Activated naive CD4-positive, alpha-beta T cell treated with anti-CD3 and anti-CD28 coated beads, Interleukin-2, amount 50 U/mL, for 72 hours (primary cell): Measurements from ENCODE around the gene KDSR. TPM values are rescaled to one million over a fixed set of nuclear protein-coding genes. Genes with fewer than 3 reads are reported as not detected.

Source experiments
- ATAC-seq, 2 donors: fragments of 150-1000 bp; cut with Tn5 transposase; 2 replicates each; pipeline ENCODE4 v1.10.0; 2021; ENCODE audit warnings: mild to moderate bottlenecking in 2 of 2, moderate library complexity in 2 of 2
- DNase-seq, 2 donors: peaks; one replicate each; pipeline ENCODE4 v3.0.0; 2021 to 2022; ENCODE audit warnings: low spot score in 2 of 2
- H3K27ac Mint-ChIP-seq, 2 donors: one replicate each; pipeline ENCODE4 v1.8.0; 2022; ENCODE audit warnings: mild to moderate bottlenecking in 2 of 2, mixed read lengths in 2 of 2
- H3K36me3 Mint-ChIP-seq, 2 donors: one replicate each; pipeline ENCODE4 v1.8.0; 2022; ENCODE audit warnings: mixed read lengths in 2 of 2
- H3K9me3 Mint-ChIP-seq, 2 donors: one replicate each; pipeline ENCODE4 v1.8.0; 2022; ENCODE audit warnings: mixed read lengths in 2 of 2
- total RNA-seq, 2 donors: library from RNA; stranded (reverse); gene quantifications; one replicate each; pipeline ENCODE4 v1.2.3, GENCODE V29; 2022

KDSR gene
- total RNA-seq, result 10 to 100 TPM; 69.1 to 90.1 TPM

- ATAC-seq, result peak; percentile 83 to 90
- Mint-ChIP-seq H3K36me3 (peaks cover 27 to 40% of the 10 kb centered on the region in 2 donors), H3K27ac (peak within 1 kb of the TSS; percentile 84 to 94), H3K9me3 (peaks cover 7 to 14% of the 10 kb centered on the region in 2 donors)
- peak; percentile 84 to 86 for DNase-seq
Measured at GRCh38 chr18:63367053-63367953, at the start of gene KDSR. Gene KDSR (minus strand): TSS chr18:63367206. CDS start chr18:63367118, 88 bp downstream.

DNA sequence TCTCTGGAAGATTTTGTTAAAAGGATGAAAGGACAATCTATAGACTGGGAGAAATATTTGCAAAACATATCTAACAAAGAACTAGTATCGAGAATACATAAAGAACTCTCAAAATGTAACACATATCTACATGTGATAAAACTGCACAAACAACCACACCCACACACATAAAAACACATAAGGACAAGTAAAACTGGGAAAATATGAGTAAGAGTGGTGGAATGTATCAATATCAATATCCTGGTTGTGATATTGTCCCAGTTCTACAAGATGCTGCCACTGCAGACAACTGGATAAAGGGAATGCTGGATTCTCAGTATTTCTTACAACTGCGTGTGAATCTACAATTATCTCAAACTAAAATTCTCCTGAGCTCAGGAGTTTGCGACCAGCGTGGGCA, 45.9 kb upstream of the KDSR start:
- Mint-ChIP-seq H3K27ac (peak overlapping the region in 1 of 2 donors; percentile 4), H3K36me3 (peaks cover 0 to 29% of the 10 kb centered on the region in 2 donors)

DNA sequence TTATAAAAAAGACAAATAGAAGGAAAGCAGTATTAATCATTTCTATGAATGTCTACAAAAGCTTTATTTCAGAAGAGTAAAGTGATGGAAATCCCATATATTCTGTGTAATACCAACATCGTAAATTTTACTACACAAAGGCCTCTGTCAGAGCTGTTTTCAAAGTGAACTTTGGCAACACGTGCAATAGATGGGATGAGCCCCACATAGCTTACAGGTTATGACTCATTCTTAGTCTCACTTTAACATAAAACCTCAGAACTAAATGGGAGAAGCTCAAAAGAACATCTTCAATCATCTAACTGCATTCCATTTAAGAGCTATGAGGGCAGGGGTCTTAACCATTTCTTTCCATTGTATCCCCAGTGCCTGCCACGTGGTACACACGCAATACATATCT, 43.8 kb upstream of the KDSR start:
- ATAC-seq, result peak; percentile 84 to 85
- peak overlapping the region in 1 of 2 donors; percentile 49 for H3K27ac Mint-ChIP-seq
- peaks cover 6 to 40% of the 10 kb centered on the region in 2 donors for H3K36me3 Mint-ChIP-seq
- no peaks in the 10 kb centered on the region for H3K9me3 Mint-ChIP-seq
- DNase-seq, result no peak

More for the DNA sequence above, 45.9 kb upstream of the KDSR start:
- H3K9me3 Mint-ChIP-seq, result no peaks in the 10 kb centered on the region
- no peak for ATAC-seq
- DNase-seq, result no peak

DNA sequence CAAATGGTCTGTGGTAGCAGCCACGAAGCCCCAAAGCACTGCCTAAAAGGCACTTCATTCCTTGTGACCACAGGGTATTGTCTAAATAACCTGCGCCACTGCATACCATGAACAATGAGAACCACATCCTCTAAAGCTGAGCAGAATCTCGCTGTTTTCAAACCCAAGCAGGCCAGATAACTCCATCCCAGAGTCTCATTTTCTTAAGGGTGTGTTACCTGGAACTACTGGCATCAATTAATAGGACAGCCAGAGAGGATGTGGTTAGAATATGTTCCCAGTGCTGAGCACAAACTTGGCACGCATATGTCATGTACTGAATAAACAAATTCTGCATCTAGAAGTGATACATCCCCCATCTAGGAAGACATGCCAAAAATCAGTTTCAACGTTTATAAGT, 42.3 kb upstream of the KDSR start:
- Mint-ChIP-seq H3K9me3 (no peaks in the 10 kb centered on the region), H3K27ac (no peak overlapping the region), H3K36me3 (peaks cover 6 to 43% of the 10 kb centered on the region in 2 donors)
- DNase-seq (no peak), ATAC-seq (peak; percentile 50 to 59)

DNA sequence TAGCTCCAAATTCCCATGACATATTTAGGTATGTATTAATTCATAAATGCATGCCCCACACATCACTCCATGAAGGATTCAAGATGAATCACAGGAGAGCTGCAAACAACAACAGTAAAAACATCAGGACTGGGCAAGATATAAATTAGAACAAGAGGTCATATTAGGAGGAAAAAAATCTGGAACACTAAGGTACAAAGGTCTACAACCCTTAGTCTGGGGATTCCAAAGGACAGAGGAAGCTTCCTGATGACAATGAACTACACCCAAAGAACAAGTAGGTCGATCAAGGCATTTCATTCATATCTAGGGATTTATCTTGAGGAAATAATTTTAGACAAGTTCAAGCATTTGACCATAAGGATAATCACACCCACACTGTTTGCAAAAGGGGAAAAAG, 40.7 kb upstream of the KDSR start:
- no peak for DNase-seq
- peak overlapping the region in 1 of 2 donors; percentile 27 for H3K27ac Mint-ChIP-seq
- H3K36me3 Mint-ChIP-seq, result peaks cover 11 to 45% of the 10 kb centered on the region in 2 donors
- ATAC-seq, result no peak
- H3K9me3 Mint-ChIP-seq, result no peaks in the 10 kb centered on the region

GRCh38 chr18:63405986-63406385, 39.0 kb upstream of the KDSR start:
- ATAC-seq (no peak), DNase-seq (no peak)
- Mint-ChIP-seq H3K36me3 (peaks cover 11 to 48% of the 10 kb centered on the region in 2 donors), H3K27ac (no peak overlapping the region), H3K9me3 (no peaks in the 10 kb centered on the region)

DNA sequence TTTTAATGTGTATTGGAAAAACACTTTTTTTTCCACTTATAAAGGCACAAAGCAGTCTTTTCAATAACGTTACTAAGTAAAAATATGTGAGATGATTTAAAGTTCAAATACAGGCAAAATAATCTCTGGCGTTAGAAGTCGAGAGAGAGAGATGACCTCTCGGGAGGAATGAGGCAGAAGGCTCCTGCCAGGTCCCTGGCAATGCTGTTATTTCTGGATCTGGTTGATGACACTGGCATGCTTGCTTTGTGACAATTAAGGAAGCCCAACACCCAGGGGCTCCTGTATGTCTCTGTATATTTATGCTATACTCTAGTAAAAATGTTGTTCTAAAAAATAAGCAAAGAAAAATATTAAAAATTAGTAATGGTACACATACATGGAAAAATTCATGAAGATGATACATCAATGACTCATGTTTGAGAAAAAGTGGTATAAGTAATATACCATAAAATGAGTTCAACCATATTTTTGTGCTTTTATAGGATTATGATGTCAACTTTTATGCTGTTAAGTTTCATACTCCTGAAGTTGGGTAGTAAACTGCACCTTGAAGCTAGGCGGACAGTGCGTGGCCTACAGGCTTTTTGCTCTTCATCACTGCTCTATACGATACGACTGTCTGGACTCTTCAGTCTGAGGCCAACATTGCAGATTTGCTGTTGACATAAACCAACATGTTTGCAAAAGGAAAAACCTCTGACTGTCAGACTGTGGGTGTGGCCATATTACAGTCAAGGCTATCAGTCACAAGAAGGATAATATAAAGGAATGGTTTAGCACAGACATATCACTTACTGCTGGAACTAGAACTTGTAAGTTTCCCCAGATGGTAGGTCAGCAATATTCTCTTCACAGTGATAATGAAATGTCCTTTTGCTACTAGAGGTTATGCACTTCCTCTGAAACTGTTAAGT, 35.5 kb upstream of the KDSR start:
- H3K27ac Mint-ChIP-seq, result no peak overlapping the region
- no peaks in the 10 kb centered on the region for H3K9me3 Mint-ChIP-seq
- DNase-seq (no peak), ATAC-seq (no peak)
- H3K36me3 Mint-ChIP-seq, result peaks cover 11 to 50% of the 10 kb centered on the region in 2 donors

DNA sequence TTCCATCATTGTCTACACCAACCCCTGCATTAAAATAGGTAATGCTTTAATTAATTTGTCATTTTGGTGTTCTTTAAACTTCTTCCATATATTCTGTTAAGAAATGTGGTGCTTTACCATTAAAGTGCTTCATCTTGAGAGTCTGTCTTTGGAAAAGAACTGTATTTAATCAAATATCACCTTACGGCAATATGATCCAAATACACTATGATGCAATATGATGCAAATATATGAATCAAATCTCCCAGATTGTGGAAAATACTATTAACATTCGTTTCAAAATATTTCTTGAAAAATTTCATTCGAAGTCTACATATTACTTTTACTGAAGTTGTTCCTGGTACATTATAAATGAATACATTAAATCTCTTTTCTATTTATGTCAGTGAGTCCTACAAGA, 32.3 kb upstream of the KDSR start:
- no peak overlapping the region for H3K27ac Mint-ChIP-seq
- peaks cover 5 to 36% of the 10 kb centered on the region in 2 donors for H3K36me3 Mint-ChIP-seq
- H3K9me3 Mint-ChIP-seq, result no peaks in the 10 kb centered on the region
- DNase-seq (no peak), ATAC-seq (no peak)

DNA sequence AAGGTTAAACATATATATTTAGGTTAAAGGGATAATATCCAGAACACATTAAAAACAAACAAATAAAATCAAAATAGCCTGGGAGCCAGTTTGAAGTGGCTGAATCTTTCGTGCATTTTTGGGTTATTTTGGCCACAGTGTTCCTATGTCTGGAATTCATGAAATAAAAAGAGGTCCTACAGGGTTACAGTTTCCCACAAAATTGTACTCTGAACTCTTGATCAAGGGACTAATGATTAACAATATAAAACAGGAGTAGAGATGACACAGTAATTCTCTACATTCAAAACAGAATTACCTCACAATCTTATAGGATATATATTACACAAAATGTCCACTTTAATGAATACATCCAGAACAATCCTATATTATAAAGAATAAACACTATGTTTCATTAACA, 30.3 kb upstream of the KDSR start:
- DNase-seq, result no peak
- no peaks in the 10 kb centered on the region for H3K9me3 Mint-ChIP-seq
- H3K27ac Mint-ChIP-seq, result no peak overlapping the region
- no peak for ATAC-seq
- peaks cover 0 to 21% of the 10 kb centered on the region in 2 donors for H3K36me3 Mint-ChIP-seq

DNA sequence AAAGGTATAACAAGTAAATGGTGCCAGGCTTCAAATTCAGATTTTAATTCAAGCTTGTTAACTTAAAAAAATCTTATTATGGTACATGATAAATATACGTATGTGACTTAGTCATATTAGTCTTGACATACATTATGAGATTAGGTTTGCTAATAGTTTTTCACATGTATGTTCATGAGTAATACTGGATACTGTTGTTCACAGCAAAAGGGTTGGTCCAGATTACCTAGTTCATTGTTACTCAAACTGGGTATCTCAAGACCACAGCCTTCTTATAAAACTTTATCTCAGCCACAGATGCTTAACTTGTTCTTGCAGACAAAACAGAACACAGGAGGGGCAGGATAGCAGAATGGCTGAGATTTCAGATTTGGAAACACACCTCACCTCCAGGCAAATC, 28.5 kb upstream of the KDSR start:
- no peak for DNase-seq
- Mint-ChIP-seq H3K9me3 (no peaks in the 10 kb centered on the region), H3K36me3 (peaks cover 0 to 14% of the 10 kb centered on the region in 2 donors), H3K27ac (no peak overlapping the region)
- ATAC-seq, result peak in 1 of 2 donors; percentile 50

- DNase-seq (no peak), ATAC-seq (no peak)
- Mint-ChIP-seq H3K9me3 (no peaks in the 10 kb centered on the region), H3K27ac (peak overlapping the region in 1 of 2 donors; percentile 76), H3K36me3 (peaks cover 0 to 9% of the 10 kb centered on the region in 2 donors)
Measured at GRCh38 chr18:63394954-63395353, 27.9 kb upstream of the KDSR start.

GRCh38 chr18:63387861-63388260, 20.9 kb upstream of the KDSR start:
- Mint-ChIP-seq H3K9me3 (peaks cover 4% of the 10 kb centered on the region in 2 donors), H3K27ac (peak overlapping the region in 1 of 2 donors; percentile 22), H3K36me3 (peaks cover 0 to 10% of the 10 kb centered on the region in 2 donors)
- DNase-seq, result no peak
- no peak for ATAC-seq

DNA sequence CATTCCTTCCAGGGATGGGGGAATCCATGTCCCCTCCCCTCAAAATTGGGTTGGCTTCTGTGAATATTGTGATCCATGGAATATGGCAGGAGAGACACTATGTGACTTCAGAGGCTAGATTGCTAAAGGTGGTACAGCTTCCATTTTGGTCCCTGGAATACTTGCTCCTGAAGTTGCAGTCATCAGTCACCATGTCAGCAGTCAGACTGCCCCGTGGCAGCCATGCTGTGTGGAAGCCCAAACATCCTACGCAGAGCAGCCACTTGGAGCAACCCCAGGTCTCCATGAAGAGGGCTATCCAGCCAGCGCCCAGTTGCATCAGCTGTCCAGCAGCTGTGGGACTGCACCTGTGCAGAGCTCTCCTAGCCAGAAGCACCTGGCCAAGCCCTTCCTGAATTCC, 15.8 kb upstream of the KDSR start:
- no peak for DNase-seq
- Mint-ChIP-seq H3K36me3 (peaks cover 0 to 10% of the 10 kb centered on the region in 2 donors), H3K27ac (no peak overlapping the region), H3K9me3 (peaks cover 4% of the 10 kb centered on the region in 2 donors)
- ATAC-seq, result no peak

- ATAC-seq (no peak), DNase-seq (no peak)
- Mint-ChIP-seq H3K9me3 (peaks cover 8 to 9% of the 10 kb centered on the region in 2 donors), H3K36me3 (peaks cover 5 to 10% of the 10 kb centered on the region in 2 donors), H3K27ac (peak overlapping the region in 1 of 2 donors; percentile 90)
Measured at GRCh38 chr18:63379639-63379962, 12.6 kb upstream of the KDSR start.

DNA sequence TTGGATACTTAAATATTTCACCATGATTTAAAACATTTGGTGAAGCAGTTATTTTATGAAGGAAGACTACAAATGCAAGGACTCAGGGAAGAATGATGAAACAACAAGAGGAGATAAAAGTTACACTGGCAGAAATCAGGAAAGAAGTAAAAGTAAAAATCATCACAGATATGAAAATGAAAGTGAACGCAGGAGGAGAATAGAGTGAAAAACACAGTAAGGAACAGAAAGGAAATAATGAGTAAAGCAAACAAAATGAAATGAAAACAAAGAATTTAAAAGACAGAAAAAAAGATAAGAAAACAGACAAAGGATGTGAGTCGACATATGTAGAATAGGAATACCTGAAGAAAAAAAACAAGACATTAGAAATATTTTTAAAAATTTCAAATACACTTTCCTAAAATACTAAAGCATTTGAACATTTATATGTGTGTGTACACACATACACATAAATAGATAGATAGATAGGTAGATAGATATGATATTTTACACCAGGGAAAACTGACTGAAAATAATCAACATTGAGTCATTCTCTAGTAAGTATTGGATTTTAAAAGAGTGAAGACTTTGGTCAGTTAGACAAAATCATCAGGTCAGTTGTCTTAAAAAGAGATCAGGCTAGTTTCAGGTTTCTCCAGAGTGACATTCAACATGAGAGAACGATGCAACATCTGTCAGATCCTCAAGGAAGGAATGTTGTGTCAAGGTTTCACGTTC, 12.1 kb upstream of the KDSR start:
- peaks cover 8 to 9% of the 10 kb centered on the region in 2 donors for H3K9me3 Mint-ChIP-seq
- peak; percentile 69 to 70 for ATAC-seq
- H3K27ac Mint-ChIP-seq, result peak overlapping the region; percentile 0 to 90
- DNase-seq, result no peak
- peaks cover 5 to 10% of the 10 kb centered on the region in 2 donors for H3K36me3 Mint-ChIP-seq

GRCh38 chr18:63377275-63377980, 10.4 kb upstream of the KDSR start:
- peaks cover 4 to 5% of the 10 kb centered on the region in 2 donors for H3K9me3 Mint-ChIP-seq
- peaks cover 5 to 6% of the 10 kb centered on the region in 2 donors for H3K36me3 Mint-ChIP-seq
- no peak for ATAC-seq
- no peak for DNase-seq
- no peak overlapping the region for H3K27ac Mint-ChIP-seq
